ENCODE data around the gene LUC7L. TPM values are rescaled to one million over a fixed set of nuclear protein-coding genes. Genes with fewer than 3 reads are reported as not detected.

LUC7L gene
- total and polyA plus RNA-seq, 7 experiments from 2014 or later: 6.9 to 177 (median 148) TPM

- CTCF ChIA-PET: no interaction called here
- Histone ChIP-seq H3K36me3 (ENCODE audit: control insufficient read depth in 2 of 3, insufficient read depth in 3 of 3, low read length in 3 of 3) (peaks cover 0 to 62% (median 0%) of the 10 kb centered on the region in 3 experiments), H3K4me3 (ENCODE audit: low read length) (no peak overlapping the region), H3K27ac (ENCODE audit: low read depth, low read length) (no peak overlapping the region), H3K27me3 (ENCODE audit: control insufficient read depth in 2 of 2, insufficient read depth in 2 of 2, low read length in 2 of 2) (no peaks in the 10 kb centered on the region), H3K9me3 (ENCODE audit: control insufficient read depth in 2 of 3, low read length in 3 of 3) (no peaks in the 10 kb centered on the region), H3K4me1 (ENCODE audit: control insufficient read depth in 2 of 2, insufficient read depth in 2 of 2, low read length in 2 of 2) (no peaks in the 10 kb centered on the region)
- no peak overlapping the region for H3K4me3 Mint-ChIP-seq
- H3K4me1 Mint-ChIP-seq: peaks cover 0 to 7% (median 3%) of the 10 kb centered on the region in 7 donors
- H3K27me3 Mint-ChIP-seq: no peaks in the 10 kb centered on the region
- peaks cover 0 to 3% (median 0%) of the 10 kb centered on the region in 11 donors for H3K9me3 Mint-ChIP-seq
- DNase-seq: no peak
- H3K36me3 Mint-ChIP-seq: peaks cover 0 to 14% (median 5%) of the 10 kb centered on the region in 5 donors
- POLR2A ChIA-PET: no interaction called here
- no peak for ATAC-seq
- intact Hi-C loops (cut with micrococcal nuclease): no loop called here
- no peak overlapping the region for H3K27ac Mint-ChIP-seq
These were observed 34.0 kb upstream of the LUC7L start for GRCh38 chr16:263182-263774.

- no peak for ATAC-seq
- no peak overlapping the region for H3K27ac ChIP-seq (ENCODE audit: low read depth, low read length)
- peaks cover 0 to 62% (median 0%) of the 10 kb centered on the region in 3 experiments for H3K36me3 ChIP-seq (ENCODE audit: control insufficient read depth in 2 of 3, insufficient read depth in 3 of 3, low read length in 3 of 3)
- ChIA-PET POLR2A (no interaction called here), CTCF (no interaction called here)
- H3K27me3 ChIP-seq (ENCODE audit: control insufficient read depth in 2 of 2, insufficient read depth in 2 of 2, low read length in 2 of 2): no peaks in the 10 kb centered on the region
- no peaks in the 10 kb centered on the region for H3K9me3 ChIP-seq (ENCODE audit: control insufficient read depth in 2 of 3, low read length in 3 of 3)
- intact Hi-C loops (cut with micrococcal nuclease): no loop called here
- H3K4me1 ChIP-seq (ENCODE audit: control insufficient read depth in 2 of 2, insufficient read depth in 2 of 2, low read length in 2 of 2): no peaks in the 10 kb centered on the region
- Mint-ChIP-seq H3K36me3 (peaks cover 0 to 14% (median 5%) of the 10 kb centered on the region in 5 donors), H3K27me3 (no peaks in the 10 kb centered on the region), H3K4me1 (peaks cover 0 to 4% (median 0%) of the 10 kb centered on the region in 7 donors), H3K27ac (no peak overlapping the region), H3K4me3 (no peak overlapping the region), H3K9me3 (no peaks in the 10 kb centered on the region)
- no peak for DNase-seq
- no peak overlapping the region for H3K4me3 ChIP-seq (ENCODE audit: low read length)
These were observed 33.0 kb upstream of the LUC7L start for GRCh38 chr16:262121-262745.

- Mint-ChIP-seq H3K36me3 (peaks cover 0 to 15% (median 7%) of the 10 kb centered on the region in 5 donors), H3K9me3 (no peaks in the 10 kb centered on the region), H3K4me1 (peaks cover 0 to 6% (median 3%) of the 10 kb centered on the region in 7 donors), H3K27ac (no peak overlapping the region), H3K27me3 (no peaks in the 10 kb centered on the region), H3K4me3 (no peak overlapping the region)
- ChIA-PET CTCF (no interaction called here), POLR2A (no interaction called here)
- ATAC-seq (no peak), DNase-seq (no peak)
- Histone ChIP-seq H3K9me3 (ENCODE audit: control insufficient read depth in 2 of 3, low read length in 3 of 3) (no peaks in the 10 kb centered on the region), H3K27ac (ENCODE audit: low read depth, low read length) (no peak overlapping the region), H3K27me3 (ENCODE audit: control insufficient read depth in 2 of 2, insufficient read depth in 2 of 2, low read length in 2 of 2) (no peaks in the 10 kb centered on the region), H3K36me3 (ENCODE audit: control insufficient read depth in 2 of 3, insufficient read depth in 3 of 3, low read length in 3 of 3) (peaks cover 0 to 62% (median 0%) of the 10 kb centered on the region in 3 experiments), H3K4me3 (ENCODE audit: low read length) (no peak overlapping the region), H3K4me1 (ENCODE audit: control insufficient read depth in 2 of 2, insufficient read depth in 2 of 2, low read length in 2 of 2) (no peaks in the 10 kb centered on the region)
- intact Hi-C loops (cut with micrococcal nuclease): no loop called here
These were observed 31.9 kb upstream of the LUC7L start for GRCh38 chr16:261031-261691.

GRCh38 chr16:260326-260725 is 31.1 kb upstream of the LUC7L start:
- Histone ChIP-seq H3K27ac (ENCODE audit: low read depth, low read length) (no peak overlapping the region), H3K4me3 (ENCODE audit: low read length) (no peak overlapping the region), H3K36me3 (ENCODE audit: control insufficient read depth in 2 of 3, insufficient read depth in 3 of 3, low read length in 3 of 3) (peaks cover 0 to 68% (median 0%) of the 10 kb centered on the region in 3 experiments), H3K4me1 (ENCODE audit: control insufficient read depth in 2 of 2, insufficient read depth in 2 of 2, low read length in 2 of 2) (no peaks in the 10 kb centered on the region), H3K9me3 (ENCODE audit: control insufficient read depth in 2 of 3, low read length in 3 of 3) (no peaks in the 10 kb centered on the region), H3K27me3 (ENCODE audit: control insufficient read depth in 2 of 2, insufficient read depth in 2 of 2, low read length in 2 of 2) (no peaks in the 10 kb centered on the region)
- no peak overlapping the region for H3K27ac Mint-ChIP-seq
- CTCF ChIA-PET: no interaction called here
- DNase-seq (no peak), ATAC-seq (no peak)
- H3K4me3 Mint-ChIP-seq: no peak overlapping the region
- intact Hi-C loops (cut with micrococcal nuclease): no loop called here
- no peaks in the 10 kb centered on the region for H3K9me3 Mint-ChIP-seq
- peaks cover 4 to 22% (median 12%) of the 10 kb centered on the region in 5 donors for H3K36me3 Mint-ChIP-seq
- POLR2A ChIA-PET: no interaction called here
- H3K4me1 Mint-ChIP-seq: peaks cover 0 to 11% (median 7%) of the 10 kb centered on the region in 7 donors
- H3K27me3 Mint-ChIP-seq: no peaks in the 10 kb centered on the region

- intact Hi-C loops (cut with micrococcal nuclease): no loop called here
- ChIA-PET CTCF (no interaction called here), POLR2A (no interaction called here)
- no peak overlapping the region for H3K27ac Mint-ChIP-seq
- ATAC-seq: no peak
- no peaks in the 10 kb centered on the region for H3K9me3 Mint-ChIP-seq
- no peaks in the 10 kb centered on the region for H3K27me3 Mint-ChIP-seq
- H3K27me3 ChIP-seq (ENCODE audit: control insufficient read depth in 2 of 2, insufficient read depth in 2 of 2, low read length in 2 of 2): no peaks in the 10 kb centered on the region
- H3K4me1 Mint-ChIP-seq: peaks cover 0 to 16% (median 10%) of the 10 kb centered on the region in 7 donors
- peaks cover 0 to 66% (median 0%) of the 10 kb centered on the region in 3 experiments for H3K36me3 ChIP-seq (ENCODE audit: control insufficient read depth in 2 of 3, insufficient read depth in 3 of 3, low read length in 3 of 3)
- no peak overlapping the region for H3K4me3 Mint-ChIP-seq
- H3K4me3 ChIP-seq (ENCODE audit: low read length): no peak overlapping the region
- no peak for DNase-seq
- H3K36me3 Mint-ChIP-seq: peaks cover 6 to 26% (median 12%) of the 10 kb centered on the region in 5 donors
- no peaks in the 10 kb centered on the region for H3K9me3 ChIP-seq (ENCODE audit: control insufficient read depth in 2 of 3, low read length in 3 of 3)
- no peak overlapping the region for H3K27ac ChIP-seq (ENCODE audit: low read depth, low read length)
- no peaks in the 10 kb centered on the region for H3K4me1 ChIP-seq (ENCODE audit: control insufficient read depth in 2 of 2, insufficient read depth in 2 of 2, low read length in 2 of 2)
These were observed 30.6 kb upstream of the LUC7L start for GRCh38 chr16:259814-260253.

- H3K27me3 Mint-ChIP-seq: no peaks in the 10 kb centered on the region
- H3K4me3 Mint-ChIP-seq: no peak overlapping the region
- peaks cover under 1 to 3% of the 10 kb centered on the region in 2 donors for H3K4me1 ChIP-seq (ENCODE audit: control insufficient read depth in 2 of 2, insufficient read depth in 2 of 2, low read length in 2 of 2)
- H3K27ac Mint-ChIP-seq: no peak overlapping the region
- peaks cover 6 to 30% (median 12%) of the 10 kb centered on the region in 5 donors for H3K36me3 Mint-ChIP-seq
- CTCF ChIA-PET: no interaction called here
- no peaks in the 10 kb centered on the region for H3K27me3 ChIP-seq (ENCODE audit: control insufficient read depth in 2 of 2, insufficient read depth in 2 of 2, low read length in 2 of 2)
- no peak overlapping the region for H3K4me3 ChIP-seq (ENCODE audit: low read length)
- H3K9me3 ChIP-seq (ENCODE audit: control insufficient read depth in 2 of 3, low read length in 3 of 3): no peaks in the 10 kb centered on the region
- intact Hi-C loops (cut with micrococcal nuclease): no loop called here
- H3K9me3 Mint-ChIP-seq: no peaks in the 10 kb centered on the region
- H3K4me1 Mint-ChIP-seq: peaks cover 2 to 21% (median 11%) of the 10 kb centered on the region in 7 donors
- no peak for DNase-seq
- no peak overlapping the region for H3K27ac ChIP-seq (ENCODE audit: low read depth, low read length)
- POLR2A ChIA-PET: no interaction called here
- peaks cover 0 to 64% (median 0%) of the 10 kb centered on the region in 3 experiments for H3K36me3 ChIP-seq (ENCODE audit: control insufficient read depth in 2 of 3, insufficient read depth in 3 of 3, low read length in 3 of 3)
- ATAC-seq: no peak
These were observed 30.0 kb upstream of the LUC7L start for GRCh38 chr16:259226-259625.
